Breast epithelium (tissue), 4 donors: Measurements from ENCODE around the gene TEX26. TPM values are rescaled to one million over a fixed set of nuclear protein-coding genes. Genes with fewer than 3 reads are reported as not detected.

ENCODE experiments used
- DNase-seq, 2 donors: peaks; one replicate each; pipeline ENCODE4 v3.0.0-alpha.2; 2019; ENCODE audit warnings: low spot score in 2 of 2
- H3K27ac ChIP-seq, 2 donors: fragments of 200-600 bp; sonication (generic) in 1 of 2; one replicate each; pipeline ENCODE4 v1.5.1; 2016 to 2019; ENCODE audit warnings: mild to moderate bottlenecking in 1 of 2
- H3K27me3 ChIP-seq, 2 donors: fragments of 200-600 bp; sonication (generic) in 1 of 2; one replicate each; pipeline versions ENCODE4 v1.5.1 to v1.6.0; 2017 to 2019; ENCODE audit warnings: control low read depth in 1 of 2, mild to moderate bottlenecking in 1 of 2
- H3K36me3 ChIP-seq: fragments of 200-600 bp; one replicate; pipeline ENCODE4 v1.5.1; 2019
- H3K4me1 ChIP-seq, 2 donors: fragments of 200-600 bp; sonication (generic); one replicate each; pipeline ENCODE4 v1.5.1; 2016 to 2019; ENCODE audit warnings: control low read depth in 1 of 2
- H3K4me3 ChIP-seq, 3 donors: fragments of 200-600 bp; sonication (generic); 1 replicate in 2 of 3; 2 replicates in 1 of 3; pipeline ENCODE4 v1.5.1; 2016 to 2019; ENCODE audit warnings: mild to moderate bottlenecking in 3 of 3, moderate library complexity in 2 of 3
- H3K9me3 ChIP-seq, 2 donors: fragments of 200-600 bp; sonication (generic) in 1 of 2; one replicate each; pipeline ENCODE4 v1.5.1; 2016 to 2019; ENCODE audit warnings: control low read depth in 1 of 2
- POLR2A ChIP-seq: fragments of 450-650 bp; IDR thresholded peaks from one replicate; pipeline ENCODE4 v1.6.1; 2016; ENCODE audit warnings: antibody characterized with exemption, mild to moderate bottlenecking, moderate library complexity
- POLR2AphosphoS5 ChIP-seq, 3 donors: sonication (generic); formaldehyde crosslinking; IDR thresholded peaks; one replicate each; pipeline ENCODE4 v1.6.1; 2017; ENCODE audit warnings: antibody characterized with exemption in 3 of 3
- intact Hi-C: fragments of 100-400 bp; cut with DNase I; formaldehyde crosslinking; loops from one replicate; pipeline ENCODE4 v1.15.1; 2023; ENCODE audit warnings: low total_unique reads
- total RNA-seq, 3 donors: library from RNA; depleted of rRNA; stranded (reverse); fragments of >200 nt; gene quantifications; one replicate each; pipeline ENCODE4 v1.1.0, GENCODE V29; 2016
- TF ChIP-seq, protein P1 (sequence below), 3 donors: fragments of 450-650 bp; IDR thresholded peaks; one replicate each; pipeline ENCODE4 v1.5.1; 2016 to 2017; ENCODE audit warnings: antibody characterized with exemption in 3 of 3, mild to moderate bottlenecking in 3 of 3, moderate library complexity in 3 of 3

TEX26 gene
- total RNA-seq, 3 donors from 2014 or later, result 0.48 to 0.59 TPM; not detected in 1

DNA sequence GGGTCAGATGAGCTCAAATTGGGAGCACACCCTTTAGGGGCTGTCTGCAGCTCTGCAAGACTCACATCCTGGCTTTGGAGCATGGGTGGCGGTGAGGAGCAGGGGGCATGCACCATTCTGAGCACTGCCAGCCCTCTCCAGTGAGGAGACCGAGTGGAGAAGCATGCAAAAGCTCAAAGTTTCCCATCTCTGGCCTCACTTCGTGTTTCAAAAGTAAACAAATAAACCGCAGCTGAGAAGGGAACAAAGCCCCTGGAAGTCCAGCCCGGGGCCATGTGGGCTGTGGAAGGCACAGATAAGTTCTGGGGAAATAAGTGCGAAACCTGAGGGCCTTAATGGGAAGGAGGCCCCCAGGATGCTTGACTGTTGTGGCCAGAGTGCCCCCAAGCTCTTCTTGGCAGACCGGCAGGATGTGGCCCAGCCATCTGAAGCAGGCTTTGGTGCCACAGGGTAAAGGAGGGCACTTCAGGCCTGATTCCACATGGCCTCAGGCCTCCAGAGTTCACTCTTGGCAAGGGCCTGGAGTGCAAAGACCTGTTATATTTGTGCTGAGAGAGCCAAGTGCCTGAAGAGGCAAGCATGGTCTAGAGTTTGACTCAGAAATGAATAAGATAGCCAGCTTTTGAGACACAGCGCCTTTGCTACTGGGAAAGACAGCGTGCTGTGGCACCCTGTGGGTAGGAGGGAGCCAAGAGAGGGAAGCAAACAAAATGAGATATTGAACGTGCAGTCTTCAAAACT is 25.2 kb upstream of the TEX26 start:
- H3K27me3 ChIP-seq, result peaks cover 0 to 10% of the 10 kb centered on the region in 2 donors
- intact Hi-C loops, result no loop called here
- H3K9me3 ChIP-seq, result no peaks in the 10 kb centered on the region
- peak overlapping the region; percentile 53 to 83 (median 79) for H3K4me3 ChIP-seq
- H3K4me1 ChIP-seq, result peaks cover 0 to 7% of the 10 kb centered on the region in 2 donors
- DNase-seq, result no peak
- H3K36me3 ChIP-seq, result no peaks in the 10 kb centered on the region
- TF ChIP-seq POLR2A, result no peak
- TF ChIP-seq, protein P1, sequence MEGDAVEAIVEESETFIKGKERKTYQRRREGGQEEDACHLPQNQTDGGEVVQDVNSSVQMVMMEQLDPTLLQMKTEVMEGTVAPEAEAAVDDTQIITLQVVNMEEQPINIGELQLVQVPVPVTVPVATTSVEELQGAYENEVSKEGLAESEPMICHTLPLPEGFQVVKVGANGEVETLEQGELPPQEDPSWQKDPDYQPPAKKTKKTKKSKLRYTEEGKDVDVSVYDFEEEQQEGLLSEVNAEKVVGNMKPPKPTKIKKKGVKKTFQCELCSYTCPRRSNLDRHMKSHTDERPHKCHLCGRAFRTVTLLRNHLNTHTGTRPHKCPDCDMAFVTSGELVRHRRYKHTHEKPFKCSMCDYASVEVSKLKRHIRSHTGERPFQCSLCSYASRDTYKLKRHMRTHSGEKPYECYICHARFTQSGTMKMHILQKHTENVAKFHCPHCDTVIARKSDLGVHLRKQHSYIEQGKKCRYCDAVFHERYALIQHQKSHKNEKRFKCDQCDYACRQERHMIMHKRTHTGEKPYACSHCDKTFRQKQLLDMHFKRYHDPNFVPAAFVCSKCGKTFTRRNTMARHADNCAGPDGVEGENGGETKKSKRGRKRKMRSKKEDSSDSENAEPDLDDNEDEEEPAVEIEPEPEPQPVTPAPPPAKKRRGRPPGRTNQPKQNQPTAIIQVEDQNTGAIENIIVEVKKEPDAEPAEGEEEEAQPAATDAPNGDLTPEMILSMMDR (IDR thresholded peaks at IDR 0.05), result no peak
- no peak for TF ChIP-seq POLR2AphosphoS5 (IDR thresholded peaks at IDR 0.05)
- H3K27ac ChIP-seq, result peak overlapping the region; percentile 77 to 94

DNA sequence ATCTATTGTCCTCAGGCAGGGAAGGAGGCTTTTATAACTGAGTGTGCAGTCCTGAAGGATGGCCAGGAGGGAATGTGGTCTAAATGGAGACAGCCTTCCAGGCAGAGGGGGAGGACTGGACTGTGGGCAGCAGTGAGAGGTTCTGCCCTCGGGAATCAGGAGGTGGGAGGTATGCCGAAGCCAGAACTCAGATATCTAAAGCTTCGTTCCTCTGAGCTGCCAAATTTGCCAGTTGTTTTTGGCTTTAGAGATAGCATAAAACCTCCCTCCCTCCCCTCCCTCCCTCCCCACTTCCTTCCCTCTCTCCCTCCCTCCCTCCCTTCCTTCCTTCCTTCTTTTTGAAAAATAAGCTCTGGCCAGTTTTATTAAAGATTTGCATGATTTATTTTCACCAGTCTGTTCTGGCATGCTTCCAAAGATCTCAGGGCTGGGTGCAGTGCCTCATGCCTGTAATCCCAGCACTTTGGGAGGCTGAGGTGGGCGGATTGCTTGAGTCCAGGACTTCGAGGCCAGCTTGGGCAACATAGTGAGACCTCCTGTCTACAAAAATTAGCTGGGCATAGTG is 24.0 kb upstream of the TEX26 start:
- H3K36me3 ChIP-seq, result no peaks in the 10 kb centered on the region
- no peaks in the 10 kb centered on the region for H3K9me3 ChIP-seq
- H3K4me1 ChIP-seq, result peaks cover 0 to 7% of the 10 kb centered on the region in 2 donors
- peak overlapping the region; percentile 30 to 94 for H3K27ac ChIP-seq
- peak overlapping the region; percentile 53 to 83 (median 79) for H3K4me3 ChIP-seq
- DNase-seq, result no peak
- H3K27me3 ChIP-seq, result peaks cover 0 to 10% of the 10 kb centered on the region in 2 donors
- TF ChIP-seq POLR2A (no peak), POLR2AphosphoS5 (IDR thresholded peaks at IDR 0.05) (no peak)
- TF ChIP-seq, protein P1 (IDR thresholded peaks at IDR 0.05), result no peak
- intact Hi-C loops, result no loop called here

DNA sequence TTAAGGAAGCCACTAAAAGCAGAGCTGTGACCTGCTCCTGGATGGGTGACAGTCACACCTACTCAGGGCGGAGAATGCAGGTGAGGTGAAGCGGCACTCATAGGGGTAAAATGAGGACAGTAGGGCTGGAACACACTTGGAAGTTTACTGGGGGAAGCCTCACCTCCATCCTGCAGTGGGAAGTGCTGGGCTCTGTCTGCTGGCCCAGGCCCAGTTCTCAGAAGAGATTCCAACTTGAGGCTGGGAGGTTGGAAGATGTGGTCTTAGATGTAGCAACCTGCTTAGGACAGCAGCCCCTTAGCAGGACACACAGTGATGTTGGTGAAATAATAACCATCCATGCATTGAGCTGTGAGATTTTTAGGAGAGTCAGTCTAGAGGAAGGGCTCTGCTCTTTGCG is 21.8 kb upstream of the TEX26 start:
- intact Hi-C loops, result no loop called here
- H3K27me3 ChIP-seq, result peaks cover 0 to 9% of the 10 kb centered on the region in 2 donors
- no peak overlapping the region for H3K4me3 ChIP-seq
- no peaks in the 10 kb centered on the region for H3K36me3 ChIP-seq
- no peak overlapping the region for H3K27ac ChIP-seq
- no peaks in the 10 kb centered on the region for H3K9me3 ChIP-seq
- TF ChIP-seq POLR2A, result no peak
- TF ChIP-seq POLR2AphosphoS5 (IDR thresholded peaks at IDR 0.05), result no peak
- TF ChIP-seq, protein P1 (IDR thresholded peaks at IDR 0.05), result no peak
- DNase-seq, result no peak
- H3K4me1 ChIP-seq, result peaks cover 0 to 7% of the 10 kb centered on the region in 2 donors

DNA sequence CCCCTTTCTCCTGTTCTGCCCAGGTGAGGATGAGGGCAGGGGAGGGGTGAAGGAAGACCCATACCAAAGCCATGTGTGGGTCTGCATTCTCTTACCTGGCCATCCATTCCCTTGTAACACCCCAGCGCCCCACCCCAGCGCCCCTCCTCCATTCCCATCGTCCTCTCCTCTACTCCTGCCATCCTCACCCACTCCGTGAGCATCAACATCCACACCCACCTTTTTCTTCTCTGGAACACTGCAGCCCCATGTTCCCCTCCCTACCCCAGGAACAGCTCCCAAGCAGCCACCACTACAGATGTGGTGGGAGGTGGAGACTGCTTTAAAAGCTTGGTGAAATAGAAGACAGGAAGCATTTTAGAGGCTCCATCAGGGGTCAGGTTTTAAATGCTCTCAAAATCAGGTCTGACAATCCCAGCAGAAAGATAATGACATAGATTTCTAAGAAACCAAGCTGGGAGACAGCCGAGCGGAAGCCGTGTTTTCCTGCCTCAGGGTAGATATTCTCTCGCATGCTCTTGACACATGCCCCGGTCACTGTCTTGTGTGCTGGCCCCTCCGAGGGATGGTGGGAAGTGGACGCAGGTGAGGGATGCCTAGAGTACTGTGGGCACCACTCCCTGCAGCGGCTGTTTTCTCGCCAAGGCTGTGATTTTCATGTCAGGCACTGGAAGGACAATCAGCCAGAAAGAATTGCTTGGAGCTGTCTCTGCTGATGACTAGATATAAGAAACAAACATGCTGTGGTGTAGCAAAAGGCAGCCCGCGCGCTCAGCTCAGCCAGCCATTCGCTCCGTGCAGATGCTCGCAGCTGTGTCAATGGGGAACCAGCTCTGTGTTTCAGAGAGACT is 16.5 kb upstream of the TEX26 start:
- Histone ChIP-seq H3K4me3 (peak overlapping the region in 1 of 3 donors; percentile 22), H3K9me3 (no peaks in the 10 kb centered on the region), H3K27ac (no peak overlapping the region), H3K4me1 (peaks cover 0 to 4% of the 10 kb centered on the region in 2 donors), H3K36me3 (no peaks in the 10 kb centered on the region), H3K27me3 (no peaks in the 10 kb centered on the region)
- TF ChIP-seq, protein P1 (IDR thresholded peaks at IDR 0.05), result no peak
- TF ChIP-seq POLR2AphosphoS5 (IDR thresholded peaks at IDR 0.05) (no peak), POLR2A (no peak)
- intact Hi-C loops, result no loop called here
- no peak for DNase-seq
